ENCODE results near the gene SRBD1.

The SRBD1 gene

GRCh38 chr2:45543257-45543656 lies 67.8 kb downstream of the SRBD1 start:
- DNase-seq, result no peak

GRCh38 chr2:45542013-45542412 lies 69.1 kb downstream of the SRBD1 start:
- DNase-seq, result no peak

- no peak for DNase-seq
Measured at GRCh38 chr2:45541450-45541849, 69.6 kb downstream of the SRBD1 start.

- DNase-seq, result no peak
Measured at GRCh38 chr2:45540942-45541341, 70.1 kb downstream of the SRBD1 start.

- DNase-seq, result no peak
Measured at GRCh38 chr2:45533771-45534170, 77.3 kb downstream of the SRBD1 start.

GRCh38 chr2:45532181-45532580 lies 78.9 kb downstream of the SRBD1 start:
- DNase-seq, result no peak

GRCh38 chr2:45524016-45524415 lies 87.1 kb downstream of the SRBD1 start:
- DNase-seq, result no peak

- DNase-seq, result no peak
Measured at GRCh38 chr2:45518546-45518945, 92.5 kb downstream of the SRBD1 start.

- no peak for DNase-seq
Measured at GRCh38 chr2:45510701-45511420, 100.2 kb downstream of the SRBD1 start.

- no peak for DNase-seq
Measured at GRCh38 chr2:45506756-45507155, 104.3 kb downstream of the SRBD1 start.

- DNase-seq, result no peak
Measured at GRCh38 chr2:45505138-45505537, 105.9 kb downstream of the SRBD1 start.

GRCh38 chr2:45498661-45499550 lies 112.2 kb downstream of the SRBD1 start:
- no peak for DNase-seq

GRCh38 chr2:45497355-45497754 lies 113.7 kb downstream of the SRBD1 start:
- DNase-seq, result no peak

- no peak for DNase-seq
Measured at GRCh38 chr2:45496869-45497268, 114.2 kb downstream of the SRBD1 start.

- no peak for DNase-seq
Measured at GRCh38 chr2:45494978-45495293, 116.1 kb downstream of the SRBD1 start.

GRCh38 chr2:45494275-45494977 lies 116.6 kb downstream of the SRBD1 start:
- no peak for DNase-seq

GRCh38 chr2:45484965-45485364 lies 126.1 kb downstream of the SRBD1 start:
- DNase-seq, result no peak

- DNase-seq, result no peak
Measured at GRCh38 chr2:45483997-45484396, 127.1 kb downstream of the SRBD1 start.

- DNase-seq, result no peak
Measured at GRCh38 chr2:45477546-45477945, 133.5 kb downstream of the SRBD1 start.

- no peak for DNase-seq
Measured at GRCh38 chr2:45470531-45470930, 140.5 kb downstream of the SRBD1 start.

- DNase-seq, result no peak
Measured at GRCh38 chr2:45469314-45470099, 141.6 kb downstream of the SRBD1 start.

- no peak for DNase-seq
Measured at GRCh38 chr2:45468279-45468678, 142.8 kb downstream of the SRBD1 start.

GRCh38 chr2:45466053-45466452 lies 145.0 kb downstream of the SRBD1 start:
- DNase-seq, result no peak

All from SIG-M5 (cell line).